GM12891 (cell line): ENCODE measurements around the gene CCSER1.

Experiments
- POLR2A ChIP-seq: IDR thresholded peaks from 2 replicates; pipeline ENCODE4 v1.6.1; 2011; ENCODE audit warnings: low read depth, low read length, control low read depth
- POLR2AphosphoS5 ChIP-seq: IDR thresholded peaks from 2 replicates; pipeline ENCODE4 v1.6.1; 2011; ENCODE audit warnings: low read depth, low read length, control low read depth
- POU2F2 ChIP-seq: IDR thresholded peaks from 2 replicates; pipeline ENCODE4 v1.6.1; 2011; ENCODE audit warnings: low read depth, mild to moderate bottlenecking, control low read depth, low read length, moderate library complexity
- SPI1 ChIP-seq: IDR thresholded peaks from 2 replicates; pipeline ENCODE4 v1.6.1; 2011; ENCODE audit warnings: low read depth, low read length, control low read depth
- TAF1 ChIP-seq: IDR thresholded peaks from 2 replicates; pipeline ENCODE4 v1.6.1; 2011; ENCODE audit warnings: low read depth, low read length, control low read depth

GRCh38 chr4:90544532-90545045 lies 417.4 kb downstream of the CCSER1 start:
- no peak for TF ChIP-seq POLR2AphosphoS5
- no peak for TF ChIP-seq POLR2A
- TF ChIP-seq POU2F2: no peak
- no peak for TF ChIP-seq TAF1
- TF ChIP-seq SPI1: no peak
